Measurements from ENCODE around the gene ATP6V1G1.
A peak's percentile ranks its signal among the peaks of the same experiment; 100 is the strongest.
"Not testable (repeated sequence)": the region's sequence is repeated elsewhere in the genome, so short reads cannot be mapped to it uniquely, and the experiment has no call there.

ATP6V1G1 gene

GRCh38 chr9:114580609-114581193 lies 6.9 kb upstream of the ATP6V1G1 start:
- H3K27me3 ChIP-seq (ENCODE audit: control insufficient read depth, insufficient read depth, low read length): no peaks in the 10 kb centered on the region
- no peak overlapping the region for H3K9ac ChIP-seq (ENCODE audit: low read length)
- H3K9me3 ChIP-seq (ENCODE audit: control insufficient read depth, insufficient read depth, low read depth, low read length): no peaks in the 10 kb centered on the region
- no peaks in the 10 kb centered on the region for H3K36me3 ChIP-seq (ENCODE audit: control insufficient read depth, insufficient read depth, low read length)
- H3K27ac ChIP-seq (ENCODE audit: low read depth, low read length): no peak overlapping the region
- peaks cover 30% of the 10 kb centered on the region for H3K4me1 ChIP-seq (ENCODE audit: control insufficient read depth, insufficient read depth, low read length)
- no peak overlapping the region for H3K4me3 ChIP-seq (ENCODE audit: low read depth, low read length)

DNA sequence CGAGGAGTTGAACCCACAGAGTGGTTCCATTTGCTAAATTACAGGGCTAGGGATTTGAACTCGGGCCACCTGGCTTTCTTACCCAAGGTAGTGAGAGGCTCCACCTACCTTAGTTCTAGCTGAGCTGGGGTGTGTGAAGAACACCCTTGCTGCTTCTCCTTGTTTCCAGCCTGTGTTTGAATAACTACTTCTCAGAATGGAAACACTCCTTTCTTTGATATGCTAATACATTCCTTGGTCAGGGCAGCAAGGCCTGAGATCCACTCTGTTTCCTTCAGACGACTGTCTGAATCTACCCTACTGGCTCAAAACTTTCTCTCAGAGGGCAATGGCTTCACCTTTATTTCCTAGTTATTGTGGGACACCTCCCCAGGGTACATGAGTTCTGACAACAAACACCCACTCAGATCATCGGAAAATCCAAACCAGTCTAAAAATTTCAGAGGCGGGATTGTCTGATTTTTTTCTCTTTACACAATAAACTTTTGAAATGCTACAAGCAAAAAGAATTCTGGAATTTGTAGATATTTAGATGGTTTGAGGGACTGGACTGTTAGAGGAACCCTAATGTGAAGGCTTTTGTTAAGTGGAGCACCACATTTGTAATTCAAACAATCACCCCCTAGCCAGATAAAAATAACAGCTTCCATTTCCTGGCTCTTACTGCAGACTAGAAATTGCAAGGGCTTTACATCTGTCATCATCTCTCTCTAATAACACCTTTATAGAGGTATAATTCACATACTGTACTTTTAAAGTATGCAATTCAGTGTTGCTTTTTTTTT lies 4.0 kb upstream of the ATP6V1G1 start:
- H3K4me3 ChIP-seq (ENCODE audit: low read depth, low read length): peak overlapping the region; percentile 21; the same call in 1 of the 2 replicates
- H3K9ac ChIP-seq (ENCODE audit: low read length): peak overlapping the region; percentile 45
- H3K9me3 ChIP-seq (ENCODE audit: control insufficient read depth, insufficient read depth, low read depth, low read length): no peaks in the 10 kb centered on the region
- peak overlapping the region; percentile 95 for H3K27ac ChIP-seq (ENCODE audit: low read depth, low read length)
- H3K36me3 ChIP-seq (ENCODE audit: control insufficient read depth, insufficient read depth, low read length): no peaks in the 10 kb centered on the region
- peaks cover 37% of the 10 kb centered on the region for H3K4me1 ChIP-seq (ENCODE audit: control insufficient read depth, insufficient read depth, low read length)
- no peaks in the 10 kb centered on the region for H3K27me3 ChIP-seq (ENCODE audit: control insufficient read depth, insufficient read depth, low read length)

GRCh38 chr9:114588210-114588609 lies 641 bp downstream of the ATP6V1G1 start:
- H3K4me1 ChIP-seq (ENCODE audit: control insufficient read depth, insufficient read depth, low read length): peaks cover 17% of the 10 kb centered on the region
- peak overlapping the region; percentile 91 for H3K27ac ChIP-seq (ENCODE audit: low read depth, low read length)
- peaks cover 15% of the 10 kb centered on the region for H3K36me3 ChIP-seq (ENCODE audit: control insufficient read depth, insufficient read depth, low read length)
- no peaks in the 10 kb centered on the region for H3K27me3 ChIP-seq (ENCODE audit: control insufficient read depth, insufficient read depth, low read length)
- peak overlapping the region; percentile 97 for H3K9ac ChIP-seq (ENCODE audit: low read length)
- H3K9me3 ChIP-seq (ENCODE audit: control insufficient read depth, insufficient read depth, low read depth, low read length): no peaks in the 10 kb centered on the region
- H3K4me3 ChIP-seq (ENCODE audit: low read depth, low read length): peak overlapping the region; percentile 94

DNA sequence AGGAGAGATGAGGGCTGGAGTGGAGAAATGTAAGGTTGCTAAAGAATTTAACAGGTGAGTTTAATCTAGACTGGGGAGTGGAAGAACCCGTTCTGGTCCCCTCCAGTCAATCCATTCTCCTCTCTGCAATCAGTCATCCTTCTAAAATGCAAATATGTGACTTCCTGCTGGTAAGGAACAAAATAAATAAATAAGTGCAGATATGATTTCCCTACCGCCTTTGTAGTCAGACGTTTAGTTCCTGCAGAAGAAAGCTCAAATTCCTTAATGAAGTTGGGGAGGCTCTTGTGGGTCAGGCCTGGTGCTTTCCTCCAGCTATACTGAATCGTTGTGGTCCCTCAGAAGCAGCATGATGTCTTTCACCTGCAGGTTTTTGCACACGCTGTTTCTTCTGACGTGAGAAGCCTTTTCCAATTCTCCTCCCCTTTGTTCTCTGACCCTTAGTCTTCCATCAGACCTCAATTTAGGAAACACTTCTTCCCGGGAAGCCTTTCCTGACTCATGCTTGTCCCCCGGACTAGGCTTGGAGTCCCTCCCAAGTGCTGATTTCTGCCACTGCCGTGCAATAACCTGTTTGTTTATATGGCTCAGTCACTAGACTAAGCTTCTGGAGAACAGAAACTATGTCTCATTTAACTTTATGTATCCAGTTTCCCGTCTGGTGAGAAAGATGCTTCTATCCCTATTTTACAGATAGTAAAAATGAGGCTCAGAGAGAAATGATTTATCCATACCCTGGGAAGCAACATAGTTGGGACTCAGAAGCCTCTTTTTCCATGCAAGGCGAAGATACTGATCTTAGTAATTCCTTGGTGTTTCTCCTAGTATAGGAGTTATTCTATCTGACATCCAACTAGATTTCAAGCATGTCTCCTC lies 1.3 kb downstream of the ATP6V1G1 start:
- H3K27me3 ChIP-seq (ENCODE audit: control insufficient read depth, insufficient read depth, low read length): no peaks in the 10 kb centered on the region
- peak overlapping the region; percentile 94 for H3K4me3 ChIP-seq (ENCODE audit: low read depth, low read length)
- peak overlapping the region; percentile 97 for H3K9ac ChIP-seq (ENCODE audit: low read length)
- no peaks in the 10 kb centered on the region for H3K9me3 ChIP-seq (ENCODE audit: control insufficient read depth, insufficient read depth, low read depth, low read length)
- H3K36me3 ChIP-seq (ENCODE audit: control insufficient read depth, insufficient read depth, low read length): peaks cover 22% of the 10 kb centered on the region
- no peak overlapping the region for H3K27ac ChIP-seq (ENCODE audit: low read depth, low read length)
- H3K4me1 ChIP-seq (ENCODE audit: control insufficient read depth, insufficient read depth, low read length): peaks cover 16% of the 10 kb centered on the region; the same call in 1 of the 2 replicates

DNA sequence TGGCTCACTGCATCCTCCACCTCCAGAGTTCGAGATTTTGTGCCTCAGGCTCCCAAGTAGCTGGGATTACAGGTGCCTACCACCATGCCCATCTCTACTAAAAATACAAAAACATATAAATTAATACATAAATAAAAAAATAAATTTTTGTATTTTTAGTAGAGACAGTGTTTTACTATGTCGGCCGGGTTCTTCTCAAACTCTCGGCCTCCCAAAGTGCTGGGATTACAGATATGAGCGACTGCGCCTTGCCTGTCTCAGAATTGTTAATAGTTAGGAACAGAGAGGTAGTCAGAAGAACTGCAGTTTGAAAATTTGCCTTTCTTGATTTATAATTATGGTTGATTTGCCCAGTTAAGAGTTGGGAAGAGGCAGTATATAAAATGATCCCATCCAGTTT lies 2.8 kb downstream of the ATP6V1G1 start:
- Histone ChIP-seq H3K4me3 (ENCODE audit: low read depth, low read length) (no peak overlapping the region), H3K27ac (ENCODE audit: low read depth, low read length) (no peak overlapping the region), H3K27me3 (ENCODE audit: control insufficient read depth, insufficient read depth, low read length) (no peaks in the 10 kb centered on the region), H3K36me3 (ENCODE audit: control insufficient read depth, insufficient read depth, low read length) (peaks cover 35% of the 10 kb centered on the region), H3K9me3 (ENCODE audit: control insufficient read depth, insufficient read depth, low read depth, low read length) (no peaks in the 10 kb centered on the region), H3K9ac (ENCODE audit: low read length) (no peak overlapping the region), H3K4me1 (ENCODE audit: control insufficient read depth, insufficient read depth, low read length) (peaks cover 11% of the 10 kb centered on the region; the same call in 1 of the 2 replicates)

- Histone ChIP-seq H3K36me3 (ENCODE audit: control insufficient read depth, insufficient read depth, low read length) (peaks cover 45% of the 10 kb centered on the region), H3K4me1 (ENCODE audit: control insufficient read depth, insufficient read depth, low read length) (peaks cover 11% of the 10 kb centered on the region; the same call in 1 of the 2 replicates), H3K27ac (ENCODE audit: low read depth, low read length) (no peak overlapping the region), H3K4me3 (ENCODE audit: low read depth, low read length) (no peak overlapping the region), H3K9ac (ENCODE audit: low read length) (no peak overlapping the region), H3K27me3 (ENCODE audit: control insufficient read depth, insufficient read depth, low read length) (no peaks in the 10 kb centered on the region), H3K9me3 (ENCODE audit: control insufficient read depth, insufficient read depth, low read depth, low read length) (no peaks in the 10 kb centered on the region)
Measured at GRCh38 chr9:114591291-114591787, 3.8 kb downstream of the ATP6V1G1 start.

GRCh38 chr9:114591849-114592248 lies 4.3 kb downstream of the ATP6V1G1 start:
- H3K36me3 ChIP-seq (ENCODE audit: control insufficient read depth, insufficient read depth, low read length): peaks cover 48% of the 10 kb centered on the region
- H3K4me3 ChIP-seq (ENCODE audit: low read depth, low read length): no peak overlapping the region
- no peak overlapping the region for H3K9ac ChIP-seq (ENCODE audit: low read length)
- H3K27me3 ChIP-seq (ENCODE audit: control insufficient read depth, insufficient read depth, low read length): no peaks in the 10 kb centered on the region
- peaks cover 9% of the 10 kb centered on the region; the same call in 1 of the 2 replicates for H3K4me1 ChIP-seq (ENCODE audit: control insufficient read depth, insufficient read depth, low read length)
- H3K27ac ChIP-seq (ENCODE audit: low read depth, low read length): no peak overlapping the region
- H3K9me3 ChIP-seq (ENCODE audit: control insufficient read depth, insufficient read depth, low read depth, low read length): no peaks in the 10 kb centered on the region

- H3K36me3 ChIP-seq (ENCODE audit: control insufficient read depth, insufficient read depth, low read length): peaks cover 52% of the 10 kb centered on the region
- no peak overlapping the region for H3K9ac ChIP-seq (ENCODE audit: low read length)
- no peaks in the 10 kb centered on the region for H3K9me3 ChIP-seq (ENCODE audit: control insufficient read depth, insufficient read depth, low read depth, low read length)
- H3K27me3 ChIP-seq (ENCODE audit: control insufficient read depth, insufficient read depth, low read length): no peaks in the 10 kb centered on the region
- H3K4me3 ChIP-seq (ENCODE audit: low read depth, low read length): no peak overlapping the region
- peaks cover 6% of the 10 kb centered on the region; the same call in 1 of the 2 replicates for H3K4me1 ChIP-seq (ENCODE audit: control insufficient read depth, insufficient read depth, low read length)
- H3K27ac ChIP-seq (ENCODE audit: low read depth, low read length): no peak overlapping the region
Measured at GRCh38 chr9:114592356-114592755, 4.8 kb downstream of the ATP6V1G1 start.

DNA sequence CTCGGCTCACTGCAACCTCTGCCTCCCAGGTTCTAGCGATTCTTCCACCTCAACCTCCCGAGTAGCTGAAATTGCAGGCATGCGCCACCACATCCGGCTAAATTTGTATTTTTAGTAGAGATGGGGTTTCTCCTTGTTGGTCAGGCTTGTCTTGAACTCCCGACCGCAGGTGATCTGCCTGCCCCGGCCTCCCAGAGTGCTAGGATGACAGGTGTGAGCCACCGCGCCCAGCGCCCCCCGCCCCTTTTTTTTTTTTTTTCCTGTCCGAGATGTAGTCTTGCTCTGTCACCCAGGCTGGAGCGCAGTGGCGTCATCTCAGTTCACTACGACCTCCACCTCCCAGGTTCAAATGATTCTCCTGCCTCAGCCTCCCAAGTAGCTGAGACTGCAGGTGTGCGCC lies 6.6 kb downstream of the ATP6V1G1 start:
- peaks cover 69% of the 10 kb centered on the region for H3K36me3 ChIP-seq (ENCODE audit: control insufficient read depth, insufficient read depth, low read length)
- H3K4me1 ChIP-seq (ENCODE audit: control insufficient read depth, insufficient read depth, low read length): no peaks in the 10 kb centered on the region

GRCh38 chr9:114600502-114601248 lies 13.1 kb downstream of the ATP6V1G1 start:
- not testable (repeated sequence) for H3K4me1 ChIP-seq (ENCODE audit: control insufficient read depth, insufficient read depth, low read length); H3K9ac ChIP-seq (ENCODE audit: low read length); H3K27ac ChIP-seq (ENCODE audit: low read depth, low read length); H3K27me3 ChIP-seq (ENCODE audit: control insufficient read depth, insufficient read depth, low read length); H3K4me3 ChIP-seq (ENCODE audit: low read depth, low read length)
- H3K36me3 ChIP-seq (ENCODE audit: control insufficient read depth, insufficient read depth, low read length): peaks cover 45% of the 10 kb centered on the region
- peaks cover 15% of the 10 kb centered on the region for H3K9me3 ChIP-seq (ENCODE audit: control insufficient read depth, insufficient read depth, low read depth, low read length)

More for the DNA sequence above, 6.6 kb downstream of the ATP6V1G1 start:
- H3K9me3 ChIP-seq (ENCODE audit: control insufficient read depth, insufficient read depth, low read depth, low read length): no peaks in the 10 kb centered on the region
- no peak overlapping the region for H3K9ac ChIP-seq (ENCODE audit: low read length)
- no peaks in the 10 kb centered on the region for H3K27me3 ChIP-seq (ENCODE audit: control insufficient read depth, insufficient read depth, low read length)
- H3K4me3 ChIP-seq (ENCODE audit: low read depth, low read length): no peak overlapping the region
- H3K27ac ChIP-seq (ENCODE audit: low read depth, low read length): no peak overlapping the region
